ENCODE data around the gene CLCN4. TPM values are rescaled to one million over a fixed set of nuclear protein-coding genes. Genes with fewer than 3 reads are reported as not detected.
A peak's percentile ranks its signal among the peaks of the same experiment; 100 is the strongest.

CLCN4 gene
- total RNA-seq, 2 donors from 2014 or later, result 0.33 to 1.6 TPM

- WGBS, 2 donors, result 71 to 77% methylated on average over 3 to 4 of the region's 9 CpGs
- no peaks in the 10 kb centered on the region for H3K4me1 ChIP-seq
- H3K4me3 ChIP-seq, result no peak overlapping the region
- no peak for TF ChIP-seq POLR2A (IDR thresholded peaks at IDR 0.05)
- H3K27me3 ChIP-seq, result no peaks in the 10 kb centered on the region
- intact Hi-C loops (cut with DNase I), result loop anchor here (10.0 kb wide), 2 partner anchors 448 to 538 kb away; no protein-coding TSS in a partner anchor
- ATAC-seq (no peak), DNase-seq (no peak)
- H3K27ac ChIP-seq, result no peak overlapping the region
- H3K9me3 ChIP-seq, result no peaks in the 10 kb centered on the region
- H3K36me3 ChIP-seq (replicated peaks in 1 of 2; ENCODE audit: insufficient read depth in 1 of 2, low read depth in 2 of 2), result no peaks in the 10 kb centered on the region
Observed at GRCh38 chrX:10186355-10186754, 29.6 kb downstream of the CLCN4 start.

GRCh38 chrX:10187421-10187820 is 30.6 kb downstream of the CLCN4 start:
- Histone ChIP-seq H3K4me3 (no peak overlapping the region), H3K27me3 (no peaks in the 10 kb centered on the region), H3K9me3 (no peaks in the 10 kb centered on the region), H3K27ac (no peak overlapping the region), H3K36me3 (replicated peaks in 1 of 2; ENCODE audit: insufficient read depth in 1 of 2, low read depth in 2 of 2) (no peaks in the 10 kb centered on the region), H3K4me1 (no peaks in the 10 kb centered on the region)
- ATAC-seq, result no peak
- no peak for TF ChIP-seq CTCF (IDR thresholded peaks at IDR 0.05)
- no peak for TF ChIP-seq POLR2A (IDR thresholded peaks at IDR 0.05)
- no peak for DNase-seq
- WGBS, 2 donors, result 66 to 90% methylated on average over 5 to 15 of the region's 15 CpGs
- intact Hi-C loops (cut with DNase I), result loop anchor here (10.0 kb wide), 2 partner anchors 447 to 537 kb away; no protein-coding TSS in a partner anchor

- TF ChIP-seq POLR2A (IDR thresholded peaks at IDR 0.05), result no peak
- TF ChIP-seq CTCF (IDR thresholded peaks at IDR 0.05), result peak; percentile 36 to 86 (median 66)
- H3K4me1 ChIP-seq, result no peaks in the 10 kb centered on the region
- intact Hi-C loops (cut with DNase I), result loop anchor here (10.0 kb wide), 3 partner anchors 445 to 945 kb away; no protein-coding TSS in a partner anchor
- H3K27ac ChIP-seq, result no peak overlapping the region
- DNase-seq, result peak; percentile 59 to 82 (median 74)
- ATAC-seq, result peak; percentile 90
- no peaks in the 10 kb centered on the region for H3K9me3 ChIP-seq
- 37 to 51% methylated on average over 9 to 15 of the region's 16 CpGs for WGBS, 2 donors
- no peaks in the 10 kb centered on the region for H3K36me3 ChIP-seq (replicated peaks in 1 of 2; ENCODE audit: insufficient read depth in 1 of 2, low read depth in 2 of 2)
- no peak overlapping the region for H3K4me3 ChIP-seq
- H3K27me3 ChIP-seq, result no peaks in the 10 kb centered on the region
Observed at GRCh38 chrX:10189317-10190268, 32.8 kb downstream of the CLCN4 start.

- 0 to 3% methylated on average over 3 of the region's 3 CpGs for WGBS, 2 donors
- no peak overlapping the region for H3K4me3 ChIP-seq
- TF ChIP-seq POLR2A (IDR thresholded peaks at IDR 0.05) (no peak), CTCF (IDR thresholded peaks at IDR 0.05) (peak in 6 of 7 experiments; percentile 9 to 46 (median 32))
- H3K27ac ChIP-seq, result no peak overlapping the region
- DNase-seq (peak; percentile 26 to 63 (median 48)), ATAC-seq (peak; percentile 89)
- H3K36me3 ChIP-seq (replicated peaks in 1 of 2; ENCODE audit: insufficient read depth in 1 of 2, low read depth in 2 of 2), result no peaks in the 10 kb centered on the region
- H3K4me1 ChIP-seq, result no peaks in the 10 kb centered on the region
- no peaks in the 10 kb centered on the region for H3K27me3 ChIP-seq
- intact Hi-C loops (cut with DNase I), result loop anchor here (10.0 kb wide), 1 partner anchor 944 kb away; no protein-coding TSS in a partner anchor
- H3K9me3 ChIP-seq, result no peaks in the 10 kb centered on the region
Observed at GRCh38 chrX:10190367-10190766, 33.6 kb downstream of the CLCN4 start.

- Histone ChIP-seq H3K27ac (no peak overlapping the region), H3K4me3 (no peak overlapping the region), H3K36me3 (replicated peaks in 1 of 2; ENCODE audit: insufficient read depth in 1 of 2, low read depth in 2 of 2) (no peaks in the 10 kb centered on the region), H3K4me1 (no peaks in the 10 kb centered on the region), H3K9me3 (no peaks in the 10 kb centered on the region), H3K27me3 (no peaks in the 10 kb centered on the region)
- no peak for TF ChIP-seq CTCF (IDR thresholded peaks at IDR 0.05)
- TF ChIP-seq POLR2A (IDR thresholded peaks at IDR 0.05), result no peak
- ATAC-seq, result no peak
- DNase-seq, result no peak
- intact Hi-C loops (cut with DNase I), result loop anchor here (10.0 kb wide), 1 partner anchor 941 kb away; no protein-coding TSS in a partner anchor
Observed at GRCh38 chrX:10193587-10193986, 36.8 kb downstream of the CLCN4 start.
